A673 (cell line): ENCODE data around the gene CSNK1D. TPM values are rescaled to one million over a fixed set of nuclear protein-coding genes. Genes with fewer than 3 reads are reported as not detected.
A peak's percentile ranks its signal among the peaks of the same experiment; 100 is the strongest.

Source experiments
- BruUV-seq: library from RNA; stranded (reverse); fragments of 400-500 nt; replicated peaks from 2 replicates; lab custom pipeline; 2021; lab: Mats Ljungman, UMichigan
- CTCF ChIA-PET: fragments of 300-600 bp; sonication (Branson Sonifier 250); formaldehyde crosslinking; loops from one replicate; lab custom pipeline; 2022; ENCODE audit warnings: antibody characterized with exemption; lab: Charles Lee
- POLR2A ChIA-PET: fragments of 300-600 bp; sonication (Branson Sonifier 250); formaldehyde crosslinking; loops from one replicate; lab custom pipeline; 2022; ENCODE audit warnings: antibody characterized with exemption; ENCODE audit not compliant: low non-redundant PET; lab: Charles Lee
- DNase-seq: peaks from one replicate; pipeline ENCODE4 v3.0.0-alpha.2; 2015; ENCODE audit warnings: low spot score
- H3K27ac ChIP-seq: fragments of 200-600 bp; sonication (generic); 2 replicates; pipeline ENCODE4 v1.5.1; 2016; ENCODE audit warnings: mixed run types, low read depth, mild to moderate bottlenecking, mixed read lengths, antibody characterized with exemption, low read length; ENCODE audit not compliant: poor library complexity, severe bottlenecking
- H3K27me3 ChIP-seq: fragments of 200-600 bp; sonication (generic); replicated peaks from 2 replicates; pipeline ENCODE4 v1.6.1; 2017; ENCODE audit warnings: mixed run types, low read depth, mild to moderate bottlenecking, mixed read lengths, antibody characterized with exemption, low read length; ENCODE audit not compliant: insufficient read depth, poor library complexity
- H3K36me3 ChIP-seq: fragments of 200-600 bp; sonication (generic); 2 replicates; pipeline ENCODE4 v1.6.1; 2016; ENCODE audit warnings: mixed run types, mild to moderate bottlenecking, mixed read lengths, antibody characterized with exemption, low read length; ENCODE audit not compliant: insufficient read depth, poor library complexity, severe bottlenecking
- H3K4me1 ChIP-seq: fragments of 200-600 bp; sonication (generic); 2 replicates; pipeline ENCODE4 v1.6.1; 2017; ENCODE audit warnings: mixed run types, mild to moderate bottlenecking, mixed read lengths, antibody characterized with exemption, low read length; ENCODE audit not compliant: insufficient read depth, poor library complexity, severe bottlenecking
- H3K4me3 ChIP-seq: fragments of 200-600 bp; sonication (generic); 2 replicates; pipeline ENCODE4 v1.5.1; 2016; ENCODE audit warnings: low read depth, mixed run types, mild to moderate bottlenecking, mixed read lengths, low read length; ENCODE audit not compliant: poor library complexity, severe bottlenecking
- H3K9me3 ChIP-seq: fragments of 200-600 bp; sonication (generic); 2 replicates; pipeline ENCODE4 v1.6.1; 2016; ENCODE audit warnings: mixed run types, low read depth, mild to moderate bottlenecking, mixed read lengths, antibody characterized with exemption, low read length; ENCODE audit not compliant: poor library complexity, severe bottlenecking
- EZH2 ChIP-seq: fragments of 200-600 bp; sonication (generic); IDR thresholded peaks from 2 replicates; pipeline ENCODE4 v1.6.1; 2017; ENCODE audit warnings: borderline replicate concordance, low read depth, mild to moderate bottlenecking, mixed read lengths, antibody characterized with exemption, low read length; ENCODE audit not compliant: poor library complexity, severe bottlenecking
- intact Hi-C: fragments of 100-400 bp; cut with micrococcal nuclease; formaldehyde crosslinking; loops from one replicate; pipeline ENCODE4 v1.10.0; 2022; ENCODE audit not compliant: unreplicated experiment
- total RNA-seq: library from RNA; stranded (reverse); gene quantifications from 2 replicates; pipeline ENCODE4 v1.2.3, GENCODE V29; 2021
- TF ChIP-seq, protein P1 (sequence below): fragments of 300-800, 200-600 bp; sonication (generic); conservative IDR thresholded peaks from 2 replicates; pipeline ENCODE4 v1.5.1; 2017; ENCODE audit warnings: low read depth, mild to moderate bottlenecking, antibody characterized with exemption, low read length, moderate library complexity, mixed read lengths

The CSNK1D gene
- total RNA-seq, 1 experiment from 2014 or later: 150 TPM

DNA sequence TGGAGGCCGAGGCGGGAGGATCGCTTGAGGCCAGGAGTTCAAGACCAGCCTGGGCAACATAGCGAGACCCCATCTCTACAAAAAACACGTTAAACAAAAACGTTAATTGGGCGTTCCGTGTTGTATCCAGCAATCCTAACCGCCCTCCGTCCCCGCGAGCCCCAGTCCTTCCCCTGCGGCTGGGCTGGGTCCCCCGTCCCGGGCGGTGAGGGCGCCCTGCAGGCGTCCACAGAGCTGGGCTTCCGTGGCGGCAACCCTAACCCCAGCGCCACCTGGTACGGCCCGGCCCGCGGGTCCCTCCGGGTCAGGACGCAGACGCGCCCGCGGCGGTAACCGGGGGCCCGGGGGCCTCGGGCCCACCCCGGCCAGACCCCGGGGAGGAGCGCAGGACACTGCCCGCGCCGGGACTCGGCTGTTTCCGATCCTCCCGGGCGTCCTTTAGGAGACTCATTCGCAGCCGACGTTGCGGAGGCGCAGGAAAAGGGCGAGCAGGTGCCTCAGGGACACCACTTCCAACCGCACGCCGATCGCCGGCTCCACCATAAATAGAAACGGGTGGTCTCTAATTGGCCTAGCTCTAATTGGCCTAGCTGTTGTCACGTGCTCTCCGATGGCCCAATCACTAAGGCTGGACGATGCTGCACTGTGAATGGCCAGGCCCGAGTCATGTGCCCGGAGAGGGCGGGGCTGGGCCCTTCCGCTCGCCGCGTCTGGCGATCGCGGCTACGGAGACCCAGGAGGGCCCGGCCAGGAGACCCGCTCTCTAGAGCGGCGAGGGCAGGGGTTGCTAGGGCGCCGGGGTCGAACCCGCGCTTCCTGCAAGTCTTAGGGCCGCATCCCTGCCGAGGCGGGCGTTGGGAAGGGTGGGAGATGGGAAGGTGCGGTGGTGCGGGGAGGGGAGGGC is 19.0 kb upstream of the CSNK1D start:
- Histone ChIP-seq H3K36me3 (no peaks in the 10 kb centered on the region), H3K4me3 (peak overlapping the region; percentile 88), H3K9me3 (no peaks in the 10 kb centered on the region), H3K27me3 (no peaks in the 10 kb centered on the region), H3K4me1 (peaks cover 13% of the 10 kb centered on the region), H3K27ac (peak overlapping the region; percentile 92)
- ChIA-PET CTCF (interaction anchor here (0.5 kb wide), 1 partner anchor 897 kb away, joined by 7 read pairs; the partner anchor contains the start of gene BAHCC1), POLR2A (interaction anchor here (0.7 kb wide), 1 partner anchor 107 kb away, joined by 3 read pairs; no protein-coding TSS in a partner anchor)
- TF ChIP-seq, protein P1, sequence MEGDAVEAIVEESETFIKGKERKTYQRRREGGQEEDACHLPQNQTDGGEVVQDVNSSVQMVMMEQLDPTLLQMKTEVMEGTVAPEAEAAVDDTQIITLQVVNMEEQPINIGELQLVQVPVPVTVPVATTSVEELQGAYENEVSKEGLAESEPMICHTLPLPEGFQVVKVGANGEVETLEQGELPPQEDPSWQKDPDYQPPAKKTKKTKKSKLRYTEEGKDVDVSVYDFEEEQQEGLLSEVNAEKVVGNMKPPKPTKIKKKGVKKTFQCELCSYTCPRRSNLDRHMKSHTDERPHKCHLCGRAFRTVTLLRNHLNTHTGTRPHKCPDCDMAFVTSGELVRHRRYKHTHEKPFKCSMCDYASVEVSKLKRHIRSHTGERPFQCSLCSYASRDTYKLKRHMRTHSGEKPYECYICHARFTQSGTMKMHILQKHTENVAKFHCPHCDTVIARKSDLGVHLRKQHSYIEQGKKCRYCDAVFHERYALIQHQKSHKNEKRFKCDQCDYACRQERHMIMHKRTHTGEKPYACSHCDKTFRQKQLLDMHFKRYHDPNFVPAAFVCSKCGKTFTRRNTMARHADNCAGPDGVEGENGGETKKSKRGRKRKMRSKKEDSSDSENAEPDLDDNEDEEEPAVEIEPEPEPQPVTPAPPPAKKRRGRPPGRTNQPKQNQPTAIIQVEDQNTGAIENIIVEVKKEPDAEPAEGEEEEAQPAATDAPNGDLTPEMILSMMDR: no peak
- TF ChIP-seq EZH2: no peak
- intact Hi-C loops: no loop called here
- BruUV-seq: TSS peak; percentile 88
- DNase-seq: peak; percentile 99

DNA sequence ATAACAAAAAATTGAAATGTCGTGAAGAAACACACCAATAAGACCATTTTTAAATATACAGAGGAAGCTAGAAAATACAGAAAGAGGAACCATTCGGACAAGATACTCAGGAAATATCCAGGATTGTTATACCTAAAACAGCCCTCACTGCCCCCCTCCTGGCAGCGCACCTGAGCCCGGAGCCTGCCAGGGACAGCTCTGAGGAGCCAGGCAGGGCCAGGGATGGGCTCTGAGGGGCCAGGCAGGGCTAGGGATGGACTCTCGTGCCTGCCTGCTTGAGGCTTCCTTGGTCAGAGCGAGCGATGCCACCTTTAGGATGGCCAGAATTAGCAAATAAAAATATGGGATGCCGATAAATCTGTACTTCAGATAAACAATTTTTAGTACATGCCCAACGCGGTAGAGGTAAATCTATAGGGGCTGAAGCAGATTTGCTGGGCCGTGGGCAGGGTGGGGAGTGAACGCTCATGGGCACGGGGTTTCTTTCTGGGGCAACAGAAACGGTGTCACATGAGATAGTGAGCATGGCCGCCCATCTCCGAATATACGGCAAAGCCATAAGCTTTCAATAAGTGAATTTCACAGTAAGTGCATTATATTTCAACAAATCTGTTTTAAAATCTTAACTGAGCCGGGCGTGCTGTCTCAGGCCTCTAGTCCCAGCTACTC is 18.2 kb upstream of the CSNK1D start:
- H3K27ac ChIP-seq: peak overlapping the region; percentile 92
- BruUV-seq: no TSS peak
- POLR2A ChIA-PET: no interaction called here

More for the DNA sequence above, 18.2 kb upstream of the CSNK1D start:
- H3K9me3 ChIP-seq: no peaks in the 10 kb centered on the region
- peaks cover 9% of the 10 kb centered on the region for H3K4me1 ChIP-seq
- H3K4me3 ChIP-seq: peak overlapping the region; percentile 88
- TF ChIP-seq, protein P1: no peak
- no peak for TF ChIP-seq EZH2
- no peaks in the 10 kb centered on the region for H3K27me3 ChIP-seq
- no peaks in the 10 kb centered on the region for H3K36me3 ChIP-seq
- CTCF ChIA-PET: no interaction called here
- no peak for DNase-seq
- intact Hi-C loops: no loop called here
